ENCODE measurements around the gene CXCL16.

- TF ChIP-seq, protein P1, sequence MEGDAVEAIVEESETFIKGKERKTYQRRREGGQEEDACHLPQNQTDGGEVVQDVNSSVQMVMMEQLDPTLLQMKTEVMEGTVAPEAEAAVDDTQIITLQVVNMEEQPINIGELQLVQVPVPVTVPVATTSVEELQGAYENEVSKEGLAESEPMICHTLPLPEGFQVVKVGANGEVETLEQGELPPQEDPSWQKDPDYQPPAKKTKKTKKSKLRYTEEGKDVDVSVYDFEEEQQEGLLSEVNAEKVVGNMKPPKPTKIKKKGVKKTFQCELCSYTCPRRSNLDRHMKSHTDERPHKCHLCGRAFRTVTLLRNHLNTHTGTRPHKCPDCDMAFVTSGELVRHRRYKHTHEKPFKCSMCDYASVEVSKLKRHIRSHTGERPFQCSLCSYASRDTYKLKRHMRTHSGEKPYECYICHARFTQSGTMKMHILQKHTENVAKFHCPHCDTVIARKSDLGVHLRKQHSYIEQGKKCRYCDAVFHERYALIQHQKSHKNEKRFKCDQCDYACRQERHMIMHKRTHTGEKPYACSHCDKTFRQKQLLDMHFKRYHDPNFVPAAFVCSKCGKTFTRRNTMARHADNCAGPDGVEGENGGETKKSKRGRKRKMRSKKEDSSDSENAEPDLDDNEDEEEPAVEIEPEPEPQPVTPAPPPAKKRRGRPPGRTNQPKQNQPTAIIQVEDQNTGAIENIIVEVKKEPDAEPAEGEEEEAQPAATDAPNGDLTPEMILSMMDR (IDR thresholded peaks at IDR 0.05), result no peak
- TF ChIP-seq POLR2AphosphoS5 (IDR thresholded peaks at IDR 0.05) (no peak), POLR2A (IDR thresholded peaks at IDR 0.05) (no peak), EP300 (IDR thresholded peaks at IDR 0.05; ENCODE audit: low read depth) (no peak)
These were observed 13.9 kb downstream of the CXCL16 start for GRCh38 chr17:4725646-4726310.
